ENCODE data around the gene MAPK8IP1. TPM values are rescaled to one million over a fixed set of nuclear protein-coding genes. Genes with fewer than 3 reads are reported as not detected.
"Not testable (repeated sequence)": the region's sequence is repeated elsewhere in the genome, so short reads cannot be mapped to it uniquely, and the experiment has no call there.

The MAPK8IP1 gene
- total RNA-seq, 4 donors from 2014 or later: 1.9 to 11.1 (median 2.6) TPM

- in situ Hi-C loops (cut with MboI; ENCODE audit: low pct_ligation_motif_present in 1 of 4, low pct_unique_long_range_greater_than_20kb in 1 of 4, low sequenced_read_pairs in 3 of 4); H3K36me3 ChIP-seq; DNase-seq; H3K9me3 ChIP-seq; intact Hi-C loops (cut with DNase I; ENCODE audit: low total_unique reads): not testable (repeated sequence)
- Histone ChIP-seq H3K27ac (peak overlapping the region in 3 of 4 donors; percentile 13 to 53 (median 52)), H3K4me1 (peaks cover 3 to 18% (median 15%) of the 10 kb centered on the region in 4 donors), H3K4me3 (peak overlapping the region; percentile 27 to 58 (median 46)), H3K27me3 (peaks cover 50% of the 10 kb centered on the region)
- TF ChIP-seq POLR2AphosphoS5 (IDR thresholded peaks at IDR 0.05): peak in 1 of 3 donors; percentile 33
- 19% methylated on average over 16 of the region's 59 CpGs; no CpG with 5 or more reads in 1 of the 2 donors for WGBS, 2 donors (ENCODE audit: low coverage in 1 of 2)
Measured at GRCh38 chr11:45900175-45900800, 14.8 kb downstream of the MAPK8IP1 start.

DNA sequence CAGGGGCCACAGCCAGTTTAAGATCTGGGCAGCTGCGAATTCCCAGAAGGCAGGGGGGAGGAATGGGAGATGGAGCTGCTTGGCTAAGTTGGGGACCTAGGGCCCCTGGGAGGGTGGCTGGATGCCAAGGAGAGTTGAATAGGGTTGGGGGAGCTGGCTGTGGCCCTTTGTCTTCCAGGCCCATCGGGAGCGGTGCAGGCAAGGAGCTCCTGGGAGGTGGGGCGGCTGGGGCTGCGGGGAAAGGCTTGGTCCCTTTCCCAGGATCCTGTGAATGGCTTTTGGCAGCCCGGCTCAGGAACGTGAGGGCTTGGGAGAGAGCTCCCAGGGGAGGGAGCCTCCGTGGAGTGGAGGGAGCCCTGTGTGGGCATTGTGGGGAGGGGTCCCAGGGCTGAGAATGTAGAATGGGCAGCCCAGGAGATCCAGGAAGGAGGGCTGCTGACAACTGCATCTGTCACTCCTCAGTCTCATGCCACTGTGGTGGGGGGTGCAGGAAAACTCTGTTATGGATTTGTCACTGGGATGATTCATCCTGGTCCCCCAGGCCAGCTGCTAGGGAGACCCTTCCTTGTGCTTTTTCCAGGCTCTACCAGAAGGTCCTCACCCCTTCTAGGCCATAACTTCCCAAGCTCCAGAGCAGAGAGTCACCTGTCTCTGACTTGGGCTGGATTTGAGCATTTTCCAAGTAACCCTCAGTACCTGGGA lies 15.6 kb downstream of the MAPK8IP1 start:
- TF ChIP-seq EP300 (IDR thresholded peaks at IDR 0.05; ENCODE audit: low read depth) (no peak), POLR2A (IDR thresholded peaks at IDR 0.05) (no peak), POLR2AphosphoS5 (IDR thresholded peaks at IDR 0.05) (no peak)
- TF ChIP-seq, protein P1, sequence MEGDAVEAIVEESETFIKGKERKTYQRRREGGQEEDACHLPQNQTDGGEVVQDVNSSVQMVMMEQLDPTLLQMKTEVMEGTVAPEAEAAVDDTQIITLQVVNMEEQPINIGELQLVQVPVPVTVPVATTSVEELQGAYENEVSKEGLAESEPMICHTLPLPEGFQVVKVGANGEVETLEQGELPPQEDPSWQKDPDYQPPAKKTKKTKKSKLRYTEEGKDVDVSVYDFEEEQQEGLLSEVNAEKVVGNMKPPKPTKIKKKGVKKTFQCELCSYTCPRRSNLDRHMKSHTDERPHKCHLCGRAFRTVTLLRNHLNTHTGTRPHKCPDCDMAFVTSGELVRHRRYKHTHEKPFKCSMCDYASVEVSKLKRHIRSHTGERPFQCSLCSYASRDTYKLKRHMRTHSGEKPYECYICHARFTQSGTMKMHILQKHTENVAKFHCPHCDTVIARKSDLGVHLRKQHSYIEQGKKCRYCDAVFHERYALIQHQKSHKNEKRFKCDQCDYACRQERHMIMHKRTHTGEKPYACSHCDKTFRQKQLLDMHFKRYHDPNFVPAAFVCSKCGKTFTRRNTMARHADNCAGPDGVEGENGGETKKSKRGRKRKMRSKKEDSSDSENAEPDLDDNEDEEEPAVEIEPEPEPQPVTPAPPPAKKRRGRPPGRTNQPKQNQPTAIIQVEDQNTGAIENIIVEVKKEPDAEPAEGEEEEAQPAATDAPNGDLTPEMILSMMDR (IDR thresholded peaks at IDR 0.05): no peak
- H3K36me3 ChIP-seq: no peaks in the 10 kb centered on the region
- no peaks in the 10 kb centered on the region for H3K9me3 ChIP-seq
- H3K4me3 ChIP-seq: peak overlapping the region in 2 of 4 donors; percentile 47 to 58
- peaks cover 3 to 21% (median 16%) of the 10 kb centered on the region in 4 donors for H3K4me1 ChIP-seq
- 57% methylated on average over 8 of the region's 8 CpGs; no CpG with 5 or more reads in 1 of the 2 donors for WGBS, 2 donors (ENCODE audit: low coverage in 1 of 2)
- H3K27me3 ChIP-seq: peaks cover 46% of the 10 kb centered on the region
- in situ Hi-C loops (cut with MboI; ENCODE audit: low pct_ligation_motif_present in 1 of 4, low pct_unique_long_range_greater_than_20kb in 1 of 4, low sequenced_read_pairs in 3 of 4): no loop called here
- no peak for DNase-seq
- intact Hi-C loops (cut with DNase I; ENCODE audit: low total_unique reads): no loop called here
- peak overlapping the region in 1 of 4 donors; percentile 53 for H3K27ac ChIP-seq

DNA sequence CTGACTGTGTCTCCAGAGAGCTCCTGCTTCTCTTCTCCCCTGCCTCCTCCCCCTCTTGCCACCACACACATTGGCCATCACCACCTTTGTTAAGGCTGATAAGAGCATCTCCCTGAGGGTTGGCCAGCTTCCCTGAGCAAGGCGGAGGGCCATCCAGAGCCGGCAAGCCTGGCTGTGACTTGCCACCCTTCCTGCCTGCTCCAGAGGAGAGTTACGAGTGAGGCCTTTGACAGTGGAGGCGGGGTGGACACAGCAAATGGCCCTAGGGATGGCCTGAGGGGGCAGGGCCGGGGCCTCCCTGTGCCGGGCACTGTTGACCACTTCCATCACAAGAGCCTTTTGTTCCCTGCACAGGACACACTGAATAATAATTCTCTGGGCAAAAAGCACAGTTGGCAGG lies 16.2 kb downstream of the MAPK8IP1 start:
- DNase-seq: no peak
- intact Hi-C loops (cut with DNase I; ENCODE audit: low total_unique reads): no loop called here
- H3K27ac ChIP-seq: no peak overlapping the region
- no peaks in the 10 kb centered on the region for H3K9me3 ChIP-seq
- TF ChIP-seq POLR2AphosphoS5 (IDR thresholded peaks at IDR 0.05) (no peak), EP300 (IDR thresholded peaks at IDR 0.05; ENCODE audit: low read depth) (no peak), POLR2A (IDR thresholded peaks at IDR 0.05) (no peak)
- TF ChIP-seq, protein P1 (IDR thresholded peaks at IDR 0.05): no peak
- 85% methylated on average over 6 of the region's 6 CpGs; no CpG with 5 or more reads in 1 of the 2 donors for WGBS, 2 donors (ENCODE audit: low coverage in 1 of 2)
- peaks cover 40% of the 10 kb centered on the region for H3K27me3 ChIP-seq
- H3K36me3 ChIP-seq: no peaks in the 10 kb centered on the region
- peaks cover 3 to 25% (median 17%) of the 10 kb centered on the region in 4 donors for H3K4me1 ChIP-seq
- in situ Hi-C loops (cut with MboI; ENCODE audit: low pct_ligation_motif_present in 1 of 4, low pct_unique_long_range_greater_than_20kb in 1 of 4, low sequenced_read_pairs in 3 of 4): no loop called here
- no peak overlapping the region for H3K4me3 ChIP-seq

DNA sequence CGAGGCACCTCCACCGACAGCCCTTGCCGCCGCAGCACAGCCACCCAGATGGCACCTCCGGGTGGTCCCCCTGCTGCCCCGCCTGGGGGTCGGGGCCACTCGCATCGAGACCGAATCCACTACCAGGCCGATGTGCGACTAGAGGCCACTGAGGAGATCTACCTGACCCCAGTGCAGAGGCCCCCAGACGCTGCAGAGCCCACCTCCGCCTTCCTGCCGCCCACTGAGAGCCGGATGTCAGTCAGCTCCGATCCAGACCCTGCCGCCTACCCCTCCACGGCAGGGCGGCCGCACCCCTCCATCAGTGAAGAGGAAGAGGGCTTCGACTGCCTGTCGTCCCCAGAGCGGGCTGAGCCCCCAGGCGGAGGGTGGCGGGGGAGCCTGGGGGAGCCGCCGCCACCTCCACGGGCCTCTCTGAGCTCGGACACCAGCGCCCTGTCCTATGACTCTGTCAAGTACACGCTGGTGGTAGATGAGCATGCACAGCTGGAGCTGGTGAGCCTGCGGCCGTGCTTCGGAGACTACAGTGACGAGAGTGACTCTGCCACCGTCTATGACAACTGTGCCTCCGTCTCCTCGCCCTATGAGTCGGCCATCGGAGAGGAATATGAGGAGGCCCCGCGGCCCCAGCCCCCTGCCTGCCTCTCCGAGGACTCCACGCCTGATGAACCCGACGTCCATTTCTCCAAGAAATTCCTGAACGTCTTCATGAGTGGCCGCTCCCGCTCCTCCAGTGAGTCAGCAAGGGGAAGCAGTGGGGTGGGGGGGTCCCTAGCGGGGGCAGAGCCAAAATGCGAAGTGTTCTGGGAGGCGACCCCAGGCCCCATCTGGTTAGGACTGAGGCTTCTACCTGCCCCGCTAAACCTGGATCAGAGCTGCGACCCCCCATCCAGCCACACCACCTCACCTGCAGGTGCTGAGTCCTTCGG lies 17.3 kb downstream of the MAPK8IP1 start:
- no peak for DNase-seq
- H3K27me3 ChIP-seq: peaks cover 31% of the 10 kb centered on the region
- intact Hi-C loops (cut with DNase I; ENCODE audit: low total_unique reads): no loop called here
- 70 to 90% methylated on average over 2 to 50 of the region's 56 CpGs for WGBS, 2 donors (ENCODE audit: low coverage in 1 of 2)
- in situ Hi-C loops (cut with MboI; ENCODE audit: low pct_ligation_motif_present in 1 of 4, low pct_unique_long_range_greater_than_20kb in 1 of 4, low sequenced_read_pairs in 3 of 4): no loop called here
- H3K9me3 ChIP-seq: no peaks in the 10 kb centered on the region
- peaks cover 3 to 27% (median 17%) of the 10 kb centered on the region in 4 donors for H3K4me1 ChIP-seq
- no peak overlapping the region for H3K27ac ChIP-seq
- TF ChIP-seq POLR2AphosphoS5 (IDR thresholded peaks at IDR 0.05) (no peak), EP300 (IDR thresholded peaks at IDR 0.05; ENCODE audit: low read depth) (no peak), POLR2A (IDR thresholded peaks at IDR 0.05) (no peak)
- TF ChIP-seq, protein P1 (IDR thresholded peaks at IDR 0.05): no peak
- no peak overlapping the region for H3K4me3 ChIP-seq
- no peaks in the 10 kb centered on the region for H3K36me3 ChIP-seq

All from transverse colon (tissue), 4 donors.